Astrocyte (in vitro differentiated cells and primary cell): ENCODE measurements around the gene SCART1. TPM values are rescaled to one million over a fixed set of nuclear protein-coding genes. Genes with fewer than 3 reads are reported as not detected.

Experiments used
- DNase-seq: peaks from one replicate; pipeline ENCODE4 v3.0.0-alpha.2; 2010; ENCODE audit warnings: low read depth
- FAIRE-seq: peaks from 2 replicates; lab custom pipeline; 2011; peaks lifted over from hg19 to GRCh38; lab: Jason Lieb, UNC
- H2AFZ ChIP-seq: 2 replicates; pipeline ENCODE4 v1.6.0; 2012; ENCODE audit warnings: low read depth, low read length, inconsistent platforms
- H3K27ac ChIP-seq: 2 replicates; pipeline ENCODE4 v1.5.1; 2011; ENCODE audit warnings: low read depth, low read length, inconsistent platforms
- H3K27me3 ChIP-seq: 2 replicates; pipeline ENCODE4 v1.6.0; 2011; ENCODE audit warnings: low read length, inconsistent platforms; ENCODE audit not compliant: insufficient read depth
- H3K36me3 ChIP-seq: 2 replicates; pipeline ENCODE4 v1.5.1; 2011; ENCODE audit warnings: low read length, inconsistent platforms; ENCODE audit not compliant: insufficient read depth
- H3K4me1 ChIP-seq: 2 replicates; pipeline ENCODE4 v1.5.1; 2011; ENCODE audit warnings: low read length, inconsistent platforms; ENCODE audit not compliant: insufficient read depth
- H3K4me2 ChIP-seq: 2 replicates; pipeline ENCODE4 v1.6.0; 2012; ENCODE audit warnings: low read length, inconsistent platforms
- H3K4me3 ChIP-seq: 2 replicates; pipeline ENCODE4 v1.5.1; 2011; ENCODE audit warnings: low read depth, mild to moderate bottlenecking, low read length, inconsistent platforms; ENCODE audit not compliant: insufficient read depth
- H3K79me2 ChIP-seq: 2 replicates; pipeline ENCODE4 v1.6.0; 2012; ENCODE audit warnings: mild to moderate bottlenecking, low read length, inconsistent platforms; ENCODE audit not compliant: insufficient read depth
- H3K9ac ChIP-seq: 2 replicates; pipeline ENCODE4 v1.6.0; 2012; ENCODE audit warnings: mild to moderate bottlenecking, low read length, inconsistent platforms
- H3K9me3 ChIP-seq: 2 replicates; pipeline ENCODE4 v1.5.1; 2012; ENCODE audit warnings: low read depth, mild to moderate bottlenecking, low read length, inconsistent platforms; ENCODE audit not compliant: insufficient read depth
- H4K20me1 ChIP-seq: 2 replicates; pipeline ENCODE4 v1.6.0; 2012; ENCODE audit warnings: low read length, inconsistent platforms; ENCODE audit not compliant: insufficient read depth
- H3K27ac Mint-ChIP-seq: one replicate; pipeline ENCODE4 v1.8.0; 2021; ENCODE audit warnings: mild to moderate bottlenecking, mixed read lengths; ENCODE audit not compliant: unreplicated experiment
- H3K27me3 Mint-ChIP-seq: one replicate; pipeline ENCODE4 v1.8.0; 2021; ENCODE audit warnings: low read depth, mixed read lengths; ENCODE audit not compliant: unreplicated experiment
- H3K36me3 Mint-ChIP-seq: one replicate; pipeline ENCODE4 v1.8.0; 2021; ENCODE audit warnings: low read depth, mixed read lengths; ENCODE audit not compliant: unreplicated experiment
- H3K4me1 Mint-ChIP-seq: one replicate; pipeline ENCODE4 v1.8.0; 2021; ENCODE audit warnings: low read depth, mixed read lengths; ENCODE audit not compliant: unreplicated experiment
- H3K4me3 Mint-ChIP-seq: one replicate; pipeline ENCODE4 v1.8.0; 2021; ENCODE audit warnings: mild to moderate bottlenecking, moderate library complexity, mixed read lengths; ENCODE audit not compliant: unreplicated experiment
- H3K9me3 Mint-ChIP-seq: one replicate; pipeline ENCODE4 v1.8.0; 2021; ENCODE audit warnings: mild to moderate bottlenecking, mixed read lengths; ENCODE audit not compliant: unreplicated experiment
- EZH2 ChIP-seq: IDR thresholded peaks from 2 replicates; pipeline ENCODE4 v1.6.1; 2012; ENCODE audit warnings: mild to moderate bottlenecking, low read length, inconsistent platforms; ENCODE audit not compliant: insufficient read depth
- total RNA-seq: library from RNA; stranded (reverse); gene quantifications from 2 replicates; pipeline ENCODE4 v1.2.1, GENCODE V29; 2021
- TF ChIP-seq, protein P1 (sequence below): IDR thresholded peaks from 2 replicates; pipeline ENCODE4 v1.5.1; 2011; ENCODE audit warnings: low read depth, mild to moderate bottlenecking, inconsistent platforms, low read length, moderate library complexity; ENCODE audit not compliant: insufficient read depth

The SCART1 gene
- total RNA-seq, 1 donor from 2014 or later = 0.50 TPM

DNA sequence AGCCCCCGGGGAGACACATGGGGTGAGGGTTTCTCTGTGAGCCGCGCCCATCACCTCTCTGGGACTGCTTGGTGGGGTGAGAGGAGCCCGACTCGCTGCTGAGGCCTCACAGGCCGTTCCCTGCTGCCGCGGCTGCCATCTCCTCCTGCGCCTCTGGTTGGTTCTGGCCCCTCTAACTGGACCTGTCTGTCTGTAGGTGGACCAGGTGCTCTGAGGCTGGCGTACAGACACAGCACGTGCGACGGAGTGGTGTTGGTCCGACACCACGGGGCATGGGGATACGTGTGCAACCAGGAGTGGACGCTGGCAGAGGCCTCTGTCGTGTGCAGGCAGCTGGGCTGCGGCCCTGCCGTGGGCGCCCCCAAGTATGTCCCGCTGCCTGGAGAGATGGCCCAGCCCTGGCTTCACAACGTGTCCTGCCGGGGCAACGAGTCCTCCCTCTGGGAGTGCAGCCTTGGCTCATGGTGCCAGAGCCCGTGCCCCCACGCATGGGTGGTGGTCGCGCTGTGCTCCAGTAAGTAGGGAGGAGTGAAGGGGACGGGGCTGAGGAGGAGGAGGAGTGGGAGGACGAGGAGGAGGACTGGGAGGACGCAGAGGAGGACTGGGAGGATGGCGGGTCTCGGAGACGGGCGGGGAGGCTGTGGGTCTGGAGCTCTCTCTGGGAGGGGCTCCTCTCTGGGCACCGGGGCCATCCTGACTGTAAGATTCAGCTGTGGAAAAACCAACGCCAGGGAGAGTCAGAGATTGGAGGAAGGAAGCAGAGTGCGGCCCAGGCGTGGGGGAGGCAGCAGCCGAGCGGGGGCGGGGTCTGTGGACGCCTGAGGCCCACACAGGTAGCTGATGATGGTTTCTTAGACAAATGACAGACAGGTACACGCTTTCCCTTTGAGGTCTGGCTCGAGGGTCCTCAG is 2.6 kb downstream of the SCART1 start:
- Histone ChIP-seq H3K36me3 (no peaks in the 10 kb centered on the region), H3K9ac (no peak overlapping the region), H4K20me1 (no peaks in the 10 kb centered on the region), H3K79me2 (no peaks in the 10 kb centered on the region), H3K9me3 (peaks cover 5% of the 10 kb centered on the region), H3K27ac (no peak overlapping the region), H3K27me3 (no peaks in the 10 kb centered on the region), H3K4me2 (no peak overlapping the region), H3K4me3 (no peak overlapping the region), H2AFZ (no peak overlapping the region), H3K4me1 (no peaks in the 10 kb centered on the region)
- Mint-ChIP-seq H3K27me3 (peaks cover 11% of the 10 kb centered on the region), H3K9me3 (no peaks in the 10 kb centered on the region), H3K4me1 (no peaks in the 10 kb centered on the region), H3K4me3 (no peak overlapping the region), H3K36me3 (no peaks in the 10 kb centered on the region), H3K27ac (no peak overlapping the region)
- no peak for TF ChIP-seq EZH2
- TF ChIP-seq, protein P1, sequence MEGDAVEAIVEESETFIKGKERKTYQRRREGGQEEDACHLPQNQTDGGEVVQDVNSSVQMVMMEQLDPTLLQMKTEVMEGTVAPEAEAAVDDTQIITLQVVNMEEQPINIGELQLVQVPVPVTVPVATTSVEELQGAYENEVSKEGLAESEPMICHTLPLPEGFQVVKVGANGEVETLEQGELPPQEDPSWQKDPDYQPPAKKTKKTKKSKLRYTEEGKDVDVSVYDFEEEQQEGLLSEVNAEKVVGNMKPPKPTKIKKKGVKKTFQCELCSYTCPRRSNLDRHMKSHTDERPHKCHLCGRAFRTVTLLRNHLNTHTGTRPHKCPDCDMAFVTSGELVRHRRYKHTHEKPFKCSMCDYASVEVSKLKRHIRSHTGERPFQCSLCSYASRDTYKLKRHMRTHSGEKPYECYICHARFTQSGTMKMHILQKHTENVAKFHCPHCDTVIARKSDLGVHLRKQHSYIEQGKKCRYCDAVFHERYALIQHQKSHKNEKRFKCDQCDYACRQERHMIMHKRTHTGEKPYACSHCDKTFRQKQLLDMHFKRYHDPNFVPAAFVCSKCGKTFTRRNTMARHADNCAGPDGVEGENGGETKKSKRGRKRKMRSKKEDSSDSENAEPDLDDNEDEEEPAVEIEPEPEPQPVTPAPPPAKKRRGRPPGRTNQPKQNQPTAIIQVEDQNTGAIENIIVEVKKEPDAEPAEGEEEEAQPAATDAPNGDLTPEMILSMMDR = no peak
- DNase-seq = no peak
- no peak for FAIRE-seq

DNA sequence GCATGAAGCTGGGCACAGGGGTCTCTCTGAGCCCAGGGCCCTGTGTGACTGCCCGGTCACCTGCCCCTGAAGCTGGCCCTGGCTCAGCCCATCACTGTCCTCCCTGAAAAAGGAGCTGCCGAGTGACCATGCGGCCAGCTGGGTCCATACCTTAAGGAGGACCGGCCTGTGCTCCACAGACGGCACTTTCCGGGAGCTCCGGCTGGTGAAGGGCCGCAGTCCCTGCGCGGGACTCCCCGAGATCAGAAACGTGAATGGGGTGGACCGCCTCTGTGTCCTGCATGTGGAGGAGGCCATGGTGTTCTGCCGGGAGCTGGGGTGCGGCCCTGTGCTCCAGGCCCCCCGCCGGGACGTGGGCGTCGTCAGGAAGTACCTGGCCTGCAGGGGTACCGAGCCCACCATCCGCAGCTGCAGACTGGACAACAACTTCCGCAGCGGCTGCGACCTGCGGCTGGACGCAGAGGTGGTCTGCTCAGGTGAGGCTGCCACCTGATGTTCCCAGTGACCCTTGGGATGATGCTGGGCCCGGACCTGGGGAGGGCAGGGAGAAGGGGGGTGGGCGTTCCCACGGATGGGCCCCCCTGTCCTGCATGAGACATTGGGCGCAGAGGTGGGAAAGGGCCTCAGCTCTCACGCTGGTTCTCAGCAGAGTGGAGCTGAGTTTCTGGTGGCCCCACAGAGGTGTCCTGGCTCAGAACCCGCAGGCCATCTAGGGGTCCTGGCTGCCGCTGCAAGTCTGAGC is 3.5 kb downstream of the SCART1 start:
- H3K9ac ChIP-seq = no peak overlapping the region
- H3K27me3 ChIP-seq = no peaks in the 10 kb centered on the region
- H3K79me2 ChIP-seq = no peaks in the 10 kb centered on the region
- H3K4me3 ChIP-seq = no peak overlapping the region
- no peaks in the 10 kb centered on the region for H4K20me1 ChIP-seq
- DNase-seq (no peak), FAIRE-seq (no peak)
- no peaks in the 10 kb centered on the region for H3K4me1 ChIP-seq
- peaks cover 5% of the 10 kb centered on the region for H3K9me3 ChIP-seq
- H3K27ac Mint-ChIP-seq = no peak overlapping the region
- TF ChIP-seq, protein P1 = no peak
- no peak for TF ChIP-seq EZH2
- H3K27ac ChIP-seq = no peak overlapping the region
- H3K36me3 Mint-ChIP-seq = no peaks in the 10 kb centered on the region
- H2AFZ ChIP-seq = no peak overlapping the region
- no peak overlapping the region for H3K4me2 ChIP-seq
- peaks cover 12% of the 10 kb centered on the region for H3K27me3 Mint-ChIP-seq
- no peak overlapping the region for H3K4me3 Mint-ChIP-seq
- no peaks in the 10 kb centered on the region for H3K9me3 Mint-ChIP-seq
- no peaks in the 10 kb centered on the region for H3K36me3 ChIP-seq
- H3K4me1 Mint-ChIP-seq = no peaks in the 10 kb centered on the region
